IMR-90 (cell line): Measurements from ENCODE around the gene CHST14. TPM values are rescaled to one million over a fixed set of nuclear protein-coding genes. Genes with fewer than 3 reads are reported as not detected.

Experiments
- ATAC-seq: fragments of 200-7000 bp; cut with Tn5 transposase; 2 replicates; pipeline ENCODE4 v1.9.1; 2020; ENCODE audit warnings: low read depth, mild to moderate bottlenecking, moderate library complexity
- BruUV-seq: library from RNA; stranded (reverse); fragments of 400-500 nt; replicated peaks from 2 replicates; lab custom pipeline; 2021; lab: Mats Ljungman, UMichigan
- CTCF ChIA-PET: fragments of 300-600 bp; formaldehyde crosslinking; extraction: SDS; loops from one replicate; lab custom pipeline; 2021; ENCODE audit warnings: antibody characterized with exemption; lab: Yijun Ruan, JAX
- POLR2A ChIA-PET: fragments of 300-600 bp; sonication (Branson Sonifier 250); formaldehyde crosslinking; loops from one replicate; lab custom pipeline; 2022; ENCODE audit warnings: antibody characterized with exemption; ENCODE audit not compliant: unreplicated experiment; lab: Charles Lee
- DNase-seq: peaks from one replicate; pipeline ENCODE4 v3.0.0; 2013
- H2AFZ ChIP-seq: replicated peaks from 2 replicates; pipeline ENCODE3; 2013; ENCODE audit warnings: low read length, mild to moderate bottlenecking; ENCODE audit not compliant: poor library complexity
- H2AK5ac ChIP-seq: 2 replicates; pipeline ENCODE4 v1.6.1; 2013; ENCODE audit warnings: low read depth, low read length, inconsistent platforms
- H2AK9ac ChIP-seq: replicated peaks from 2 replicates; pipeline ENCODE3; 2013; ENCODE audit warnings: mild to moderate bottlenecking, low read depth, low read length, moderate library complexity; ENCODE audit not compliant: poor library complexity
- H2BK120ac ChIP-seq: 2 replicates; pipeline ENCODE4 v1.6.1; 2013; ENCODE audit warnings: low read depth, low read length, inconsistent platforms
- H2BK15ac ChIP-seq: 3 replicates; pipeline ENCODE4 v1.6.1; 2013; ENCODE audit warnings: low read depth, low read length, inconsistent platforms
- H2BK20ac ChIP-seq: 2 replicates; pipeline ENCODE4 v1.6.1; 2013; ENCODE audit warnings: low read depth, mild to moderate bottlenecking, inconsistent platforms, low read length, moderate library complexity
- H2BK5ac ChIP-seq: 2 replicates; pipeline ENCODE4 v1.6.1; 2013; ENCODE audit warnings: mild to moderate bottlenecking, low read depth, low read length, inconsistent platforms; ENCODE audit not compliant: poor library complexity, severe bottlenecking
- H3K14ac ChIP-seq: replicated peaks from 2 replicates; pipeline ENCODE4 v1.6.1; 2013; ENCODE audit warnings: low read depth, low read length, inconsistent platforms
- H3K18ac ChIP-seq: 2 replicates; pipeline ENCODE4 v1.6.1; 2013; ENCODE audit warnings: low read depth, low read length, control low read depth
- H3K23ac ChIP-seq: 2 replicates; pipeline ENCODE4 v1.6.1; 2013; ENCODE audit warnings: low read depth, low read length, inconsistent platforms
- H3K27ac ChIP-seq: 2 replicates; pipeline ENCODE4 v1.5.1; 2013; ENCODE audit warnings: mild to moderate bottlenecking, control low read depth, low read length; ENCODE audit not compliant: insufficient read depth
- H3K27me3 ChIP-seq: 2 replicates; pipeline ENCODE4 v1.6.1; 2013; ENCODE audit warnings: low read length; ENCODE audit not compliant: control insufficient read depth, insufficient read depth
- H3K36me3 ChIP-seq: 2 replicates; pipeline ENCODE4 v1.6.1; 2013; ENCODE audit warnings: low read length, mixed read lengths; ENCODE audit not compliant: control insufficient read depth, insufficient read depth
- H3K4ac ChIP-seq: 2 replicates; pipeline ENCODE4 v1.6.1; 2013; ENCODE audit warnings: low read depth, low read length, inconsistent platforms
- H3K4me1 ChIP-seq: 2 replicates; pipeline ENCODE4 v1.6.1; 2013; ENCODE audit warnings: low read length, mixed read lengths; ENCODE audit not compliant: control insufficient read depth, insufficient read depth
- H3K4me2 ChIP-seq: 2 replicates; pipeline ENCODE4 v1.6.1; 2013; ENCODE audit warnings: low read depth, mild to moderate bottlenecking, control low read depth, low read length, moderate library complexity
- H3K4me3 ChIP-seq: 2 replicates; pipeline ENCODE4 v1.5.1; 2013; ENCODE audit warnings: low read depth, mild to moderate bottlenecking, control low read depth, low read length, moderate library complexity; ENCODE audit not compliant: insufficient read depth
- H3K56ac ChIP-seq: 2 replicates; pipeline ENCODE4 v1.6.1; 2013; ENCODE audit warnings: low read length, inconsistent platforms; ENCODE audit not compliant: insufficient read depth; ENCODE audit errors: extremely low read depth
- H3K79me1 ChIP-seq, 2 experiments: 2 replicates each; pipeline ENCODE4 v1.6.1; 2013; ENCODE audit warnings: low read length in 2 of 2, inconsistent platforms in 1 of 2, low read depth in 1 of 2
- H3K9ac ChIP-seq: 2 replicates; pipeline ENCODE4 v1.6.1; 2013; ENCODE audit warnings: low read depth, low read length, control low read depth
- H3K9me1 ChIP-seq: 2 replicates; pipeline ENCODE4 v1.6.1; 2013; ENCODE audit warnings: low read length, inconsistent platforms; ENCODE audit not compliant: insufficient read depth
- H3K9me3 ChIP-seq: 2 replicates; pipeline ENCODE4 v1.6.1; 2013; ENCODE audit warnings: low read length; ENCODE audit not compliant: control insufficient read depth, insufficient read depth
- H4K20me1 ChIP-seq: 2 replicates; pipeline ENCODE4 v1.6.1; 2013; ENCODE audit warnings: low read length, inconsistent platforms; ENCODE audit not compliant: insufficient read depth
- H4K5ac ChIP-seq: 2 replicates; pipeline ENCODE4 v1.6.1; 2013; ENCODE audit warnings: mild to moderate bottlenecking, low read depth, low read length, control low read depth
- H4K8ac ChIP-seq, 2 experiments: 2 replicates each; pipeline ENCODE4 v1.6.1; 2013; ENCODE audit warnings: low read depth in 2 of 2, low read length in 2 of 2, control low read depth in 1 of 2, inconsistent platforms in 1 of 2
- H4K91ac ChIP-seq: 2 replicates; pipeline ENCODE4 v1.6.1; 2013; ENCODE audit warnings: low read depth, low read length, inconsistent platforms; ENCODE audit not compliant: insufficient read depth
- RCOR1 ChIP-seq: IDR thresholded peaks from 2 replicates; pipeline ENCODE4 v1.6.1; 2012; ENCODE audit warnings: mild to moderate bottlenecking, low read length, improper control_type of control experiment; ENCODE audit not compliant: insufficient replicate concordance
- USF2 ChIP-seq: fragments of 150-350 bp; IDR thresholded peaks from 2 replicates; pipeline ENCODE4 v1.6.1; 2017; ENCODE audit warnings: mild to moderate bottlenecking, antibody characterized with exemption, low read length, low read depth
- WGBS, 2 experiments: methylation state at CpG; one replicate each; pipeline versions ENCODE4 v1.1.5 to v1.1.7; 2013; ENCODE audit warnings: missing lambda C conversion rate in 2 of 2; ENCODE audit not compliant: insufficient read length in 1 of 2; ENCODE audit errors: extremely low coverage in 2 of 2; 5-methylcytosine and 5-hydroxymethylcytosine counted together
- dilution Hi-C: fragments of 300-500 bp; cut with HindIII; formaldehyde crosslinking; loops from one replicate; pipeline ENCODE4 v1.14.3; 2018; ENCODE audit warnings: low sequenced_read_pairs; ENCODE audit not compliant: unreplicated experiment
- in situ Hi-C: fragments of 300-500 bp; cut with MboI; formaldehyde crosslinking; loops from 3 replicates; pipeline ENCODE4 v1.14.3; 2019; ENCODE audit warnings: low sequenced_read_pairs, inconsistent platforms, mixed read lengths
- intact Hi-C: fragments of 100-400 bp; cut with micrococcal nuclease; formaldehyde crosslinking; loops from 2 replicates; pipeline ENCODE4 v1.10.0; 2022
- polyA plus RNA-seq, 3 experiments: library from polyadenylated mRNA; depleted of rRNA; stranded (reverse); fragments of >200 nt; gene quantifications; 2 replicates each; pipeline ENCODE4 v1.2.3, GENCODE V29; 2012; ENCODE audit warnings: low replicate concordance in 1 of 3
- total RNA-seq: library from RNA; depleted of rRNA; stranded (reverse); fragments of >200 nt; gene quantifications from 2 replicates; pipeline ENCODE4 v1.2.3, GENCODE V29; 2012

Gene CHST14
- total and polyA plus RNA-seq, 2 of the 4 experiments (the other 2 are of a cell fraction): 3.8 to 19.5 TPM

GRCh38 chr15:40512440-40512839 lies 41.7 kb downstream of the CHST14 start:
- H2BK5ac ChIP-seq: no peak overlapping the region
- intact Hi-C loops: loop anchor here (5.0 kb wide), 1 partner anchor 70 kb away; the partner anchor contains the start of gene BAHD1

More at GRCh38 chr15:40512440-40512839, 41.7 kb downstream of the CHST14 start:
- no peak overlapping the region for H3K9ac ChIP-seq
- ChIA-PET CTCF (no interaction called here), POLR2A (interaction anchor here (0.6 kb wide), 1 partner anchor 23 kb away, joined by 4 read pairs; no protein-coding TSS in a partner anchor)
- H2AK9ac ChIP-seq: no peak overlapping the region
- H3K27ac ChIP-seq: no peak overlapping the region
- no peak overlapping the region for H3K56ac ChIP-seq
- no peak overlapping the region for H4K5ac ChIP-seq
- no peak overlapping the region for H3K14ac ChIP-seq
- H2AK5ac ChIP-seq: no peak overlapping the region
- no peak overlapping the region for H2AFZ ChIP-seq
- peaks cover 36% of the 10 kb centered on the region for H3K27me3 ChIP-seq
- dilution Hi-C loops: no loop called here
- peaks cover 4% of the 10 kb centered on the region; the same call in 1 of the 2 replicates for H3K4me1 ChIP-seq
- in situ Hi-C loops: no loop called here
- H2BK15ac ChIP-seq: no peak overlapping the region
- no peak overlapping the region for H2BK120ac ChIP-seq
- H3K36me3 ChIP-seq: no peaks in the 10 kb centered on the region
- no peaks in the 10 kb centered on the region for H4K20me1 ChIP-seq
- H3K9me1 ChIP-seq: no peaks in the 10 kb centered on the region
- DNase-seq: no peak
- no peak overlapping the region for H3K23ac ChIP-seq
- 89% methylated on average over 1 of the region's 2 CpGs; no CpG with 5 or more reads in 1 of the 2 experiments for WGBS, 2 experiments
- ATAC-seq: no peak
- H3K79me1 ChIP-seq: no peaks in the 10 kb centered on the region
- H4K8ac ChIP-seq: no peak overlapping the region
- H4K91ac ChIP-seq: no peak overlapping the region
- H3K18ac ChIP-seq: no peak overlapping the region
- H3K4me2 ChIP-seq: no peak overlapping the region
- TF ChIP-seq RCOR1: no peak
- no peak for TF ChIP-seq USF2
- H2BK20ac ChIP-seq: no peak overlapping the region
- no peaks in the 10 kb centered on the region for H3K9me3 ChIP-seq
- H3K4ac ChIP-seq: no peak overlapping the region
- BruUV-seq: no TSS peak
- no peak overlapping the region for H3K4me3 ChIP-seq
